OCI-M2 (cell line): ENCODE measurements around the gene BICDL1.
A peak's percentile ranks its signal among the peaks of the same experiment; 100 is the strongest.

Experiments used
- DNase-seq: peaks from one replicate; lab custom pipeline; 2025; ENCODE audit not compliant: unreplicated experiment; lab: John Stamatoyannopoulos, UW

BICDL1 gene

GRCh38 chr12:120077260-120077659, 88.2 kb downstream of the BICDL1 start:
- no peak for DNase-seq

- DNase-seq, result no peak
Measured at GRCh38 chr12:120078868-120079267, 89.8 kb downstream of the BICDL1 start.

- DNase-seq, result no peak
Measured at GRCh38 chr12:120079411-120080400, 90.7 kb downstream of the BICDL1 start.

DNA sequence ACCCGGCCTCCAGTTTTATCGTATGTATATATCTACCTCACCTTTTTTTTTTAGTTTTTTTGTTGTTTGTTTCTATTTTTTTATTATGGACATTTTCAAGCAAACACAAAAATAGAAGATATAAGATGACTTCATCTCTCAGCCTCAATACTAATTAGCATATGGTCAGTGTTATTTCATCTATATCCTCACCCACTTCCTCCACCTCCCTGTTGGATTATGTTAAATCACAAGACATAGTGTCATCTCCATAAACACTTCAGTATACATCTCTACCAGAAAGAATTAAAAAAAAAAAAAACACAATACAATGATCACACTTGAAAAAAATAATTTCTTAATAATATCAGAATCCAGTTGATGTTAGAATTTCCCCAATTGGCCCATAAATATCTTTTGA, 92.6 kb downstream of the BICDL1 start:
- DNase-seq, result no peak

GRCh38 chr12:120085920-120086645, 97.0 kb downstream of the BICDL1 start:
- DNase-seq, result no peak

DNA sequence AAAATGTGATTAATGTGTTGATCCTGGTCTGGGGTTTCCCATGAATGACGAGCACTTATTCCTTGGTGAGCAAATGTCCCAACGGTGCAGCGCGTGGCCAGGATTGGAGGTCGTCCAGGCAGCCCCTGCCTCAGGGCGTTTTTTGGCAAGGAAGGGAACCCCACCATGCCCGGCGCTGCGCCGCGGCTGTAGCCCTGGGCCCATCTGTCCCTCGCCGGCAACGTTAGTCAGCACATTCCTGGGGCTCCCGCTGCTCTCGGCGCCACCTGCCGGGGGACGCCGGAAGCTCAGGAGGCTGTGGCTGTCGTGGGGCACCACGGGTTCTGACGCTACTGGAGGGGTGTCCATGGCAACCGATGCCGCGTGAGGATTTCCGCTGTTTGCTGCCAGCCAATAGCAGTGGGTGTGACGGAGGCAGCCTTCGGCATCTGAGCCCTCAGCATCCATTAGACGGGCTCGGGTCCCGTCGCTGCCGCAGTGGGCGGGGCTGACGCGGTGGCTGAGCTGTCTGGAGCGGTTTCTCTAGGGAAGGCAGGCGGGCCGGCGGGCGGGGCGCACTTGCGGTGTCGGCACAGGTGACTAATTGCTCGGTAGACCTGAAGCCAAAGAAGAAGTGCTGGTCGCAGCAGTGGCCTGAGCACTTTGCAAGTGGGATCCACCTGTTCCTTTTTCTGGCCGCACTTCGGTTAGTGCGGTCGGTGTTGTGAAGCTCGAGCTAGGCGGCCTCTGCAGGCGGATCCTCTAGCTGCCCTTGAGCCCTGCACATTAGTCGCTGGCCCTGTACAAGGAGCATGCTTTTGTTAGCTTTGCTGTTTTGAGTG, 98.0 kb downstream of the BICDL1 start:
- DNase-seq, result peak; percentile 83

DNA sequence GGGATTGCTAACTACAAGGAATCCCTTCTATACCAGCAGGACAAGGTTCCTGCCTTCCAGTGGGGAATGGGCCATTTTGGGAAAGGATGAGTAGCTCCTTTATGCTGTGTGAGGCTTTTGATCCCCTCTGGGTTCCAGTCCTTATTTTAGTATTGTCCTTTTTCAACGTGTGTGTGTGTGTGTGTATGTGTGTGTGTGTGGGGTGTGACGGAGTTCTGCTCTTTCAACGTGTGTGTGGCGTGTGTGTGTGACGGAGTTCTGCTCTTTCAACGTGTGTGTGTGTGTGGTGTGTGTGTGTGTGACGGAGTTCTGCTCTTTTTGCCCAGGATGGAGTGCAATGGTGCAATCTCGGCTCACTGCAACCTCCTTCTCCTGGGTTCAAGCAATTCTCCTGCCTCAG, 100.1 kb downstream of the BICDL1 start:
- no peak for DNase-seq

- no peak for DNase-seq
Measured at GRCh38 chr12:120089796-120090195, 100.8 kb downstream of the BICDL1 start.

DNA sequence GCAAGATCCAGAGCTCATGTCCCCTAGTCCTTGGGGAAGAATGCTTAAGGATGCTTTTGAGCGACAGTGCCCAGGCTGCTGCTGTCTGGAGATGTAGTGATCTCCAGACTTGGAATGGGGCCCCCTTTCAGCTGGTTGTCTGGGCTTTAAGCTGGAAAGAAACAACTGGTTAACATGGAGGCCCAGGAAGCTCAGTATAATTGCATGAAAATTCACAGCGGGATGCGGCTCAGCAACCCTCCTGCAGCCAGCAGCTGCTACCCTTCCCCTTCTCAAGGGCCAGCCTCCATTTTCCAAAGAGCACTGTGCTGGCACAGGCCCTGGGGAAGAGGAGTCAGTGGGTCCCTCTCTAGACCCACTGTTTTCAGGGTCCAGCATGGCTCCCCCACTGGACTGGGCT, 101.2 kb downstream of the BICDL1 start:
- DNase-seq, result no peak

- DNase-seq, result no peak
Measured at GRCh38 chr12:120090626-120091295, 101.7 kb downstream of the BICDL1 start.

DNA sequence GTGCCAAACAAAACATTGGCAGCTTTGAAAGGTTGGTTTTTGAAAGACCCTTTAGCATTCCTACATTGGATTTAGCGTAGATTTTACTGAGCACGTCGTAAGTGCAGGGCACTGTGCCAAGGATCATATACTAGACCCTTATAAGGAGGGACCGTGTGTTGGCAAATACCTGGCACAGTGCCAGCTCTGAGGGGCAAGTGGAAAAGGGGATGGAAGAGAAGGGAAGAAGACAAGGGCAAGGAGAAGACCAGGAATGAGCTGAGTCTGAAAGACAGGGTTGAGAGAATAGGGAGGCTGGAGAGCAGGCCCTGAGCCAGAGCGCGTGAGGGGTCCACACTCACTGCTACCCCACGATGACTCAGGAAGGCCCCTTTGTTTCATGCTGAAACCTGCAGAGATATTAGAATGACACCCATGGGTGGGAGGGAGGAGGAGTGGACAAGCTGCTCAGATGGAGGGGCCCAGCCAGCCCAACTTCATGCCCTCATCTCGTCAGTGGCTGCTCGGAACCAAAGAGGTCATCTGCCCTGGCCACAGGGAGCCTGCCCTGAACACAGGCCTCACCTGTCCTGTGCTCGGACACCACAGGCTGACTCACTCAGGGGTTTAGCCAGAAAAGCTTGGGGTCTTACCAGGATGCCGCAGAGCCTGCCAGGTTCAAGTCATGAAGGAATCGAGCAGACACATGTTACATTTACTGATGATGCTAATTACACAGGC, 102.5 kb downstream of the BICDL1 start:
- no peak for DNase-seq

DNA sequence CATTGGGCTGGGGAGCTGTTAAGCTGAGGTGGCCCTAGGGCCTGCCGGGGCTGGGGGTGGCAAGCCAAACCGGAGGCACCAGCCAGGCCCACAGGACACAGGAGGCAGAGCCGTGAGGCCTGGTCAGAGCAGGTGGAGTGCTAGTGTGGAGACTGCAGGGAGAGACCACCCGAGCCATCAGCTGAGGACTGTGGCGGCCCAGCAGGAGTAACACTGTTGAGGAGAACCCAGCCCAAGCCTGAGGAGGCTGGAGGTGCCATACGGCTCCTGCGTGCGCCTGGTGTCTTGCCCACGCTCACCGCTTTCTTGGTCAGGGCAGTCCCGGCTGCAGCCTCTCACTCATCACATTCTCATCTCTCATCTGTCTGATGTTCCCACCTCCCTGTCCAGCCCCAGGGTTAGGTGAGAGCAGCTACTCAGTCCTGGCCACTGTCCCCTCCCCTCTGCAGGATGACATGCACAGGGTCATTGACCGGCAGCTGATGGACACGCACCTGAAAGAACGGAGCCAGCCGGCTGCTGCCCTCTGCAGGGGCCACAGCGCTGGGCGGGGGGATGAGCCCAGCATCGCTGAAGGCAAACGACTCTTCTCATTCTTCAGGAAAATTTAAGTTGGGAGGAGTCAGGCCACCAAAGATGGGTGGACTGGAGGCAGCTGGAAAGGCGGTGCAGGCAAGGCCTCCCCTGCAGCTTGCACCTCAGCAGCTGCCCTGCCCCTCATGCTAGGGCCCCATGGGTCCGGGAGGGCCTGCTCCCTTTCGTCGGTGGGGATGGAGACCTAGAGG, 103.7 kb downstream of the BICDL1 start:
- DNase-seq, result no peak

DNA sequence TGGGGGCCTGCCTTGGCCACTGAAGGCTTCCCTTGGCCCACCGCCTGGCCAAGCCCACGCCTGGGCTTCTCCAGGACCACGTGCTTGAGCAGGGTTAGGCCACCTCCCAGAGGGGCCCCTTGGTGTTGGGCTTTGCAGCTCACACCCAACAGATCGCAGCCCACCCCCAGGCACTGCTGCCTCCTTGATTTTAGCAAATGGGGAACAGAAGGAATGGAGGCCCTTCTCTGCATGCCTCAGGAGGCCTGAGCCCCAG, 104.2 kb downstream of the BICDL1 start:
- DNase-seq, result no peak

DNA sequence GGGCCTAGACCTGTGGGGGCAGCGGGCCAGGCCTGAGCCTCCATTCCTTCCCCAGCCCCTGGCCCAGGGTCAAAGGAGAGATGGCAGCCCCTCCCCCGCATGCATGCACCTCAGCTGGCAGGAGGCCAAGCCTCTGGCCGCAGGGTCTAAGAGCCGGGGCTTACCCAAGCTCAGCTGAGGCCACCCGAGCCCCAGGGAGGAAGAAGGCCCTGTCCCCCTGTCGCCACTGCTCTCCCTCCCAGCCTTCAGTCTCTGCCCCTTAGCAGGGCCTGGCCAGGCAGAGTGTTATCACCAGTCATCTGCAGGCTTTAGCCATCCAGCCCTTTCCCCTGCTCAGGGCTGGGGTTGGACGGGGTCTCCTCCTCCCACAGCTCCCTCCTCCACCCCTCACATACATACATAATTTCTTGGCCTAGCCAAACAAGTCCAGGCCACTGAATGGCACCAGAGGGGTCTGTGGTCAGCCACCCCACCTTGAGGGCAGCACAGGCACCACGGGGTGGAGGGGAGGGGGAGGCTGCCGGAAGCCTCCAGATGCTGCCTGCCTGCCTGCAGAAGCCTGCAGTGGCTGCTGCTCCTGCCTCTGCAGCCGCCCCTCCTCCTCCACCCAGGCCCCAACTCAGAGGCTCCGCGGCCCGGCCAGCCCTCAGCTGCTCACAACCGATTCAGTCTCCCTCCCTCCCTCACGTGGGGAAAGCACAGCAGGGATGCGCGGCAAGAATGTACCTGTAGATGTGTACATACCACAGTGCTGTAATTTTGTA, 104.7 kb downstream of the BICDL1 start:
- no peak for DNase-seq

DNA sequence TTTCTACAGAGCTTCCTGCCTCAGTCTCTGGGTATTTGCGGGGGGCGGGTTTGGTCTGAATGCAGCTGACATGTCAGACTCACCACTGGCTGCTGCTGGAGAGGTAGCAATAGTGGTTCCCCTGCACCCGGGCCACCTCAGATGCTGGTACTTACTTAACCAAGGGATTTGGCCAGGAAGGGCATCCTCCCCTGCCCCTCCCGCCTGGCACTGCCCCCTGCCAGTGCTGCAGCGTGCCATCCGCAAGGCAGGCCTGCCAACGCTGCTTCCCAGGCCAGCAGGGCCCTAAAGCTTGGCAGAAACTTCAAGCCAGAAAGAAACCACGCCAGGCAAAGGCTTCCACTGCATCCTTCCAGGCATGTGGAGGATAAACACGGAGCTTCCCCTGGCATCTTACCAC, 105.4 kb downstream of the BICDL1 start:
- DNase-seq, result no peak

DNA sequence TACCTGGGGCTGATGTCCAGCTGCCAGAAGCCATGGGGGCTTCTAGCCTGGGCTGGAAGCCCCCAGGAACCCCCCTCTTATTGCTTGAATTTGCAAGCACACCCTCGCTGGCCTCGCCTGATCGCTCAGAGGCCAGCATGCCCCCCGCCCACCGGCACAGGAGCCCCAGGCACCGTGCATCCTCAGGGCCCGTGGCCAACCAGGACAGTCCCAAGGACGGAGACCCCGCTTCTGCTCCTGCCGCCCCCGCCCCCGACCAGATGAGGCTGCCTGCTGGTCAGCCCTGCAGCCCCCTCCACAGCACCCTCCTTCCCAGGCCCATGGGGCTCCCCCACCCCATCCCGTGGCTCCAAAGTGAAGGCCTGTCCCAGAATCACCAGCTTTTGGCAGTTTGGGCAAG, 106.3 kb downstream of the BICDL1 start:
- no peak for DNase-seq

DNA sequence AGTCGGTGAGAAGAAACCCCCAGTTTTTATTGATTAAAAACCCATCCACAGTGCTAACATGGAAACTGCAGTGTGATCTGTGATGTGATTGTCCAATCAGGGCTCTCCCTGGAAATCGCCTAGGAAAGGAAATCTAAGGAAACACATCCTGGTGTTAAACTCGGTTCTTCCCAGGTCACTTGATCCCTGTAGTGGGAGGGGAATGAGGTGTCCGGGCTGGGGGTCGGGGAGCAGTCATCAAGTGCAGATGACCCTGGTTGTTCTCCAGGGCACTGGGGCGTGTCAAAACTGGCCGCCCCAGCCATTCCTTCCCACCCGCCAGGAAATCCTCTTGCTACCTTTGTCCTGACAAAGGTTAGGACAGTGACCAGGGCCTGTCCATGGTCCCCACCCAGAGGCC, 106.7 kb downstream of the BICDL1 start:
- DNase-seq, result no peak

GRCh38 chr12:120096671-120097202, 107.7 kb downstream of the BICDL1 start:
- DNase-seq, result no peak
